Measurements from ENCODE around the gene CROCC2.

CROCC2 gene

GRCh38 chr2:240858871-240859270, 47.3 kb upstream of the CROCC2 start:
- H3K36me3 ChIP-seq (ENCODE audit: insufficient read depth, low read length): no peaks in the 10 kb centered on the region
- no peaks in the 10 kb centered on the region for H4K20me1 ChIP-seq (ENCODE audit: insufficient read depth, low read length)
- H3F3A ChIP-seq (ENCODE audit: insufficient read depth, low read length): no peaks in the 10 kb centered on the region
- TF ChIP-seq EZH2 (IDR thresholded peaks at IDR 0.05; ENCODE audit: borderline replicate concordance, low read length): no peak
- TF ChIP-seq, protein P1, sequence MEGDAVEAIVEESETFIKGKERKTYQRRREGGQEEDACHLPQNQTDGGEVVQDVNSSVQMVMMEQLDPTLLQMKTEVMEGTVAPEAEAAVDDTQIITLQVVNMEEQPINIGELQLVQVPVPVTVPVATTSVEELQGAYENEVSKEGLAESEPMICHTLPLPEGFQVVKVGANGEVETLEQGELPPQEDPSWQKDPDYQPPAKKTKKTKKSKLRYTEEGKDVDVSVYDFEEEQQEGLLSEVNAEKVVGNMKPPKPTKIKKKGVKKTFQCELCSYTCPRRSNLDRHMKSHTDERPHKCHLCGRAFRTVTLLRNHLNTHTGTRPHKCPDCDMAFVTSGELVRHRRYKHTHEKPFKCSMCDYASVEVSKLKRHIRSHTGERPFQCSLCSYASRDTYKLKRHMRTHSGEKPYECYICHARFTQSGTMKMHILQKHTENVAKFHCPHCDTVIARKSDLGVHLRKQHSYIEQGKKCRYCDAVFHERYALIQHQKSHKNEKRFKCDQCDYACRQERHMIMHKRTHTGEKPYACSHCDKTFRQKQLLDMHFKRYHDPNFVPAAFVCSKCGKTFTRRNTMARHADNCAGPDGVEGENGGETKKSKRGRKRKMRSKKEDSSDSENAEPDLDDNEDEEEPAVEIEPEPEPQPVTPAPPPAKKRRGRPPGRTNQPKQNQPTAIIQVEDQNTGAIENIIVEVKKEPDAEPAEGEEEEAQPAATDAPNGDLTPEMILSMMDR (IDR thresholded peaks at IDR 0.05; ENCODE audit: low read length): no peak
- no peak overlapping the region for H3K9ac ChIP-seq (ENCODE audit: low read length)
- no peak overlapping the region for H3K4me3 ChIP-seq (ENCODE audit: low read depth, low read length, poor library complexity, severe bottlenecking)
- no peak overlapping the region for H3K27ac ChIP-seq (ENCODE audit: low read depth, low read length, poor library complexity, severe bottlenecking)
- peaks cover 8% of the 10 kb centered on the region; the same call in 1 of the 2 replicates for H3K27me3 ChIP-seq (ENCODE audit: insufficient read depth, low read length)
- H3K79me2 ChIP-seq (ENCODE audit: insufficient read depth, low read length): no peaks in the 10 kb centered on the region
- H3K9me3 ChIP-seq (ENCODE audit: low read length): peaks cover 6% of the 10 kb centered on the region; the same call in 1 of the 2 replicates
- no peak overlapping the region for H2AFZ ChIP-seq (ENCODE audit: low read length)
- H3K4me2 ChIP-seq (ENCODE audit: low read length): no peak overlapping the region
- no peaks in the 10 kb centered on the region for H3K4me1 ChIP-seq (ENCODE audit: insufficient read depth, low read length, severe bottlenecking)
- no peaks in the 10 kb centered on the region for H3K9me2 ChIP-seq (ENCODE audit: low read depth, low read length)

DNA sequence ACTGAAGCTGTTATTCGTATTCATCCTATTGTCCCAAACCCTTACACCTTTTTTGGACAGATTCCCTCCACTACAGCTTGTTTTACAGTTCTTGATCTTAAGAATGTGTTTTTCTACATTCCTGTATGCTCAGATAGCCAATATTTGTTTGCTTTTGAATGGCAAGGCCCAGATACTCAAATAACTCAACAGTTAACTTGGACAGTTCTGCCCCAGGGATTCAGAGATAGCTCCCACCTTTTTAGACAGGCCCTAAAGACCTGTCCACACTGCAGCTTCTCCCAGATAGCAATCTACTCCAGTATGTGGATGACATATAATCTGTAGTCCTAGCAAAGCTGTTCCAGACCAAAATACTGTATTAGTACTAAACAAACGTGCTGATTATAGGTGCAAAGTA, 44.6 kb upstream of the CROCC2 start:
- no peaks in the 10 kb centered on the region for H3K79me2 ChIP-seq (ENCODE audit: insufficient read depth, low read length)
- H2AFZ ChIP-seq (ENCODE audit: low read length): no peak overlapping the region
- H3K4me2 ChIP-seq (ENCODE audit: low read length): no peak overlapping the region
- TF ChIP-seq, protein P1 (IDR thresholded peaks at IDR 0.05; ENCODE audit: low read length): no peak
- no peak for TF ChIP-seq EZH2 (IDR thresholded peaks at IDR 0.05; ENCODE audit: borderline replicate concordance, low read length)
- no peaks in the 10 kb centered on the region for H3K4me1 ChIP-seq (ENCODE audit: insufficient read depth, low read length, severe bottlenecking)
- no peak overlapping the region for H3K4me3 ChIP-seq (ENCODE audit: low read depth, low read length, poor library complexity, severe bottlenecking)
- H3K9me3 ChIP-seq (ENCODE audit: low read length): no peaks in the 10 kb centered on the region
- no peaks in the 10 kb centered on the region for H3K36me3 ChIP-seq (ENCODE audit: insufficient read depth, low read length)
- H4K20me1 ChIP-seq (ENCODE audit: insufficient read depth, low read length): no peaks in the 10 kb centered on the region
- no peak overlapping the region for H3K27ac ChIP-seq (ENCODE audit: low read depth, low read length, poor library complexity, severe bottlenecking)
- no peaks in the 10 kb centered on the region for H3F3A ChIP-seq (ENCODE audit: insufficient read depth, low read length)
- no peaks in the 10 kb centered on the region for H3K9me2 ChIP-seq (ENCODE audit: low read depth, low read length)
- no peak overlapping the region for H3K9ac ChIP-seq (ENCODE audit: low read length)
- no peaks in the 10 kb centered on the region for H3K27me3 ChIP-seq (ENCODE audit: insufficient read depth, low read length)

GRCh38 chr2:240864475-240864874, 41.7 kb upstream of the CROCC2 start:
- TF ChIP-seq, protein P1 (IDR thresholded peaks at IDR 0.05; ENCODE audit: low read length): no peak
- no peak for TF ChIP-seq EZH2 (IDR thresholded peaks at IDR 0.05; ENCODE audit: borderline replicate concordance, low read length)
- H3K27ac ChIP-seq (ENCODE audit: low read depth, low read length, poor library complexity, severe bottlenecking): no peak overlapping the region
- H3K9ac ChIP-seq (ENCODE audit: low read length): no peak overlapping the region
- no peaks in the 10 kb centered on the region for H3K9me2 ChIP-seq (ENCODE audit: low read depth, low read length)
- no peaks in the 10 kb centered on the region for H3K79me2 ChIP-seq (ENCODE audit: insufficient read depth, low read length)
- H3K36me3 ChIP-seq (ENCODE audit: insufficient read depth, low read length): no peaks in the 10 kb centered on the region
- H3K4me1 ChIP-seq (ENCODE audit: insufficient read depth, low read length, severe bottlenecking): no peaks in the 10 kb centered on the region
- H4K20me1 ChIP-seq (ENCODE audit: insufficient read depth, low read length): no peaks in the 10 kb centered on the region
- no peak overlapping the region for H3K4me2 ChIP-seq (ENCODE audit: low read length)
- no peak overlapping the region for H2AFZ ChIP-seq (ENCODE audit: low read length)
- H3K9me3 ChIP-seq (ENCODE audit: low read length): no peaks in the 10 kb centered on the region
- no peaks in the 10 kb centered on the region for H3F3A ChIP-seq (ENCODE audit: insufficient read depth, low read length)
- H3K27me3 ChIP-seq (ENCODE audit: insufficient read depth, low read length): peaks cover 3% of the 10 kb centered on the region; the same call in 1 of the 2 replicates
- no peak overlapping the region for H3K4me3 ChIP-seq (ENCODE audit: low read depth, low read length, poor library complexity, severe bottlenecking)
